HL-60 (cell line): Measurements from ENCODE around the gene RSPH1.

Experiments used
- REST ChIP-seq: IDR thresholded peaks from 2 replicates; pipeline ENCODE4 v1.6.1; 2012; ENCODE audit warnings: low read depth; ENCODE audit not compliant: insufficient replicate concordance
- TF ChIP-seq, protein P1 (sequence below): IDR thresholded peaks from one replicate; pipeline ENCODE4 v1.5.1; 2011; ENCODE audit warnings: low read length, control low read depth, inconsistent platforms; ENCODE audit not compliant: insufficient read depth

DNA sequence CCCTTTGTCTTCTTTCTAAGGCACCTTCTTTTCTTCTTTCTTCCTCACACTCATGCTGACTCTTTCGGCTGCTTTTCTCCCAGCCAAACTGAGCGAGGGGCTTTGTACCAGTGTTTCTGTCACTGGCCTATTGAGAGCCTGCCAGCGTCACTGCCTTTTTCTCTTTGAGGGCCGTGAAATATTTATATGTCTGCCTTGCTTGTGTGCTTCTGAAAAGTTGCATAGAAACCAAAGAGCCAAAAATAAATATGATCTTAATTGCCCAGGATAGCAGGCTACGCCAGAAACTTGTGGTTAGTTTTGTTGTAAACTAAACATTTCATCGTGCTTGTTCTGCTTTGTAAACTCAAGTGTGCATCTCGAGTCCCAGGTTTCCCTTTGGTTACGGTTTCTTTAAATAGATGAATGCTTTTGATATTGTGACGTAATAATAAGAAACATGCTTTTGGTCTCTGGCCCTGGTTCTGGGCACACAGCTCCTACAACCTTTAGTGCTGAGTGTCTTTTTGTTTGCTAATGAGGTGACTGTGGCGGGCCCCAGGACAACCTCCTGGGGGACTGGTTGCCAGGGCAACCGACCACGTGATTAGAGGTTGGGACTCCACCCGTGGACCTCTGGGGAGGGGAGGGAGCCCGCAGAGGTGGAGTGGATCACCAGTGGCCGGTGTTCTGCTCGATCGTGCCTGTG, 28.5 kb upstream of the RSPH1 start:
- TF ChIP-seq, protein P1, sequence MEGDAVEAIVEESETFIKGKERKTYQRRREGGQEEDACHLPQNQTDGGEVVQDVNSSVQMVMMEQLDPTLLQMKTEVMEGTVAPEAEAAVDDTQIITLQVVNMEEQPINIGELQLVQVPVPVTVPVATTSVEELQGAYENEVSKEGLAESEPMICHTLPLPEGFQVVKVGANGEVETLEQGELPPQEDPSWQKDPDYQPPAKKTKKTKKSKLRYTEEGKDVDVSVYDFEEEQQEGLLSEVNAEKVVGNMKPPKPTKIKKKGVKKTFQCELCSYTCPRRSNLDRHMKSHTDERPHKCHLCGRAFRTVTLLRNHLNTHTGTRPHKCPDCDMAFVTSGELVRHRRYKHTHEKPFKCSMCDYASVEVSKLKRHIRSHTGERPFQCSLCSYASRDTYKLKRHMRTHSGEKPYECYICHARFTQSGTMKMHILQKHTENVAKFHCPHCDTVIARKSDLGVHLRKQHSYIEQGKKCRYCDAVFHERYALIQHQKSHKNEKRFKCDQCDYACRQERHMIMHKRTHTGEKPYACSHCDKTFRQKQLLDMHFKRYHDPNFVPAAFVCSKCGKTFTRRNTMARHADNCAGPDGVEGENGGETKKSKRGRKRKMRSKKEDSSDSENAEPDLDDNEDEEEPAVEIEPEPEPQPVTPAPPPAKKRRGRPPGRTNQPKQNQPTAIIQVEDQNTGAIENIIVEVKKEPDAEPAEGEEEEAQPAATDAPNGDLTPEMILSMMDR = no peak
- no peak for TF ChIP-seq REST
